Body of pancreas (tissue), 4 donors: Measurements from ENCODE around the gene CDKN2AIP.

Experiments used
- CTCF ChIP-seq, 7 experiments: fragments of 450-650 bp in 4 of 7; fragments of 200-600 bp in 3 of 7; sonication (generic) in 3 of 7; IDR thresholded peaks; one replicate each; pipeline ENCODE4 v1.5.1; 2016 to 2019; ENCODE audit warnings: antibody characterized with exemption in 7 of 7
- POLR2A ChIP-seq, 3 donors: fragments of 450-650 bp; IDR thresholded peaks; one replicate each; pipeline ENCODE4 v1.6.1; 2016; ENCODE audit warnings: antibody characterized with exemption in 3 of 3, mild to moderate bottlenecking in 2 of 3

- no peak for TF ChIP-seq CTCF (IDR thresholded peaks at IDR 0.05)
- TF ChIP-seq POLR2A (IDR thresholded peaks at IDR 0.05): no peak
Observed at GRCh38 chr4:183449193-183449882, 4.9 kb downstream of the CDKN2AIP start.
